ENCODE data around the gene ZSCAN23.
A peak's percentile ranks its signal among the peaks of the same experiment; 100 is the strongest.

The ZSCAN23 gene

DNA sequence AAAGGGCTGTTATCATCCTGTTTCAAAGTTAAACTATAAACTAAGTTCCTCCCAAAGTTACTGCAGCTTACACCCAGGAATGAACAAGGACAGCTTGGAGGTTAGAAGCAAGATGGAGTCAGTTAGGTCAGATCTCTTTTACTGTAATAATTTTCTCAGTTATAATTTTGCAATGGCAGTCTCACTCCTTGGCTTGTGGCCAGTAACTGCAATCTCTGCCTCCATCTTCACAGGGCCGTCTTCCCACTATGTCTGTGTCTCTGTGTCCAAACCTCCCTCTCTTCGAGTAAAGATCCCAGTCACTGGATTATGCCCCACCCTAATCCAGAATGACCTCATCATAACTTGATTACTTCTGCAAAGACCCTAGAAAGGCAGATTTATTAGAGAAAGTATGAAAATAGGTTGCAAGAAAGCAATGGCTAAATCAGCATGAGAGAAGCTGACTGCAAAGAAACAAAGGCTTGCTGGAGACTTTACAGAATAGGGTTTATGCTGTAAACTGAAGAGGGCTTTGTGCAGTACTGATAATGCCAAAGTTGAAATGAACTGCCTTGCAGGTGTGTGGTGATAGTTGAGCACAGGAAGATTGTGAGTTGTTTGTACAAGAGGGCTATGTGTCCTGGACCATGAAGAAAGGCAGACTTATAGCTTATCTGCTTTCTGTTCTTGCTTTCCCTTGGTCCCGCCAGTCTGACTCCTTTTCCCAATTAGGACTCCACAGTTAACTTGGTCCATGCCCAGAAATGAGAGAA, 43.9 kb upstream of the ZSCAN23 start:
- TF ChIP-seq ZBTB7A (IDR thresholded peaks at IDR 0.05; ENCODE audit: low read depth): no peak
- no peak for TF ChIP-seq CREB1 (IDR thresholded peaks at IDR 0.05; ENCODE audit: low read depth)
- TF ChIP-seq MAX (IDR thresholded peaks at IDR 0.05): no peak
- TF ChIP-seq TEAD4 (IDR thresholded peaks at IDR 0.05): no peak
- no peak for TF ChIP-seq CEBPB (IDR thresholded peaks at IDR 0.05)

DNA sequence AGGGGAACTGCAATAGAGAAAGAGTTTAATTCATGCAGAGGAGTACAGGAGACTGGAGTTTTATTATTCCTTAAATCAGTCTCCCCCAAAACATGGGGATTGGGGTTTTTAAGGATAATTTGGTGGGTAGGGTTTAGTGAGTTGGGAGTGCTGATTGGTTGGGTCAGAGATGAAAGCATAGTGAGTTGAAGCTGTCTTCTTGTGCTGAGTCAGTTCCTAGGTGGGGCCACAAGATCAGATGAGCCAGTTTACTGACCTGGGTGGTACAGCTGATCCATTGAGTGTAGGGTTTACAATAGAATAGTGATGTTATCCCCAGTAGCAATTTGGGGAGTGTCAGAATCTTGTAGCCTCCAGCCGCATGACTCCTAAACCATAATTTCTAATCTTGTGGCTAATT, 43.2 kb upstream of the ZSCAN23 start:
- TF ChIP-seq CEBPB (IDR thresholded peaks at IDR 0.05) (no peak), FOXM1 (IDR thresholded peaks at IDR 0.05; ENCODE audit: borderline replicate concordance, low read depth) (no peak), EP300 (IDR thresholded peaks at IDR 0.05; ENCODE audit: borderline replicate concordance) (no peak), NFIC (IDR thresholded peaks at IDR 0.05) (no peak), TCF12 (IDR thresholded peaks at IDR 0.05; ENCODE audit: low read depth) (no peak), ZBTB7A (IDR thresholded peaks at IDR 0.05; ENCODE audit: low read depth) (no peak), RAD21 (IDR thresholded peaks at IDR 0.05; ENCODE audit: low read depth) (no peak), CREB1 (IDR thresholded peaks at IDR 0.05; ENCODE audit: low read depth) (no peak), TAF1 (IDR thresholded peaks at IDR 0.05; ENCODE audit: low read depth) (no peak), MAX (IDR thresholded peaks at IDR 0.05) (no peak)
- TF ChIP-seq, protein P1, sequence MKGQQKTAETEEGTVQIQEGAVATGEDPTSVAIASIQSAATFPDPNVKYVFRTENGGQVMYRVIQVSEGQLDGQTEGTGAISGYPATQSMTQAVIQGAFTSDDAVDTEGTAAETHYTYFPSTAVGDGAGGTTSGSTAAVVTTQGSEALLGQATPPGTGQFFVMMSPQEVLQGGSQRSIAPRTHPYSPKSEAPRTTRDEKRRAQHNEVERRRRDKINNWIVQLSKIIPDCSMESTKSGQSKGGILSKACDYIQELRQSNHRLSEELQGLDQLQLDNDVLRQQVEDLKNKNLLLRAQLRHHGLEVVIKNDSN (IDR thresholded peaks at IDR 0.05): no peak

GRCh38 chr6:28485482-28485881, 42.2 kb upstream of the ZSCAN23 start:
- TF ChIP-seq EGR1 (IDR thresholded peaks at IDR 0.05) (no peak), CEBPB (IDR thresholded peaks at IDR 0.05) (no peak), MAX (IDR thresholded peaks at IDR 0.05) (no peak), FOXM1 (IDR thresholded peaks at IDR 0.05; ENCODE audit: borderline replicate concordance, low read depth) (no peak)

DNA sequence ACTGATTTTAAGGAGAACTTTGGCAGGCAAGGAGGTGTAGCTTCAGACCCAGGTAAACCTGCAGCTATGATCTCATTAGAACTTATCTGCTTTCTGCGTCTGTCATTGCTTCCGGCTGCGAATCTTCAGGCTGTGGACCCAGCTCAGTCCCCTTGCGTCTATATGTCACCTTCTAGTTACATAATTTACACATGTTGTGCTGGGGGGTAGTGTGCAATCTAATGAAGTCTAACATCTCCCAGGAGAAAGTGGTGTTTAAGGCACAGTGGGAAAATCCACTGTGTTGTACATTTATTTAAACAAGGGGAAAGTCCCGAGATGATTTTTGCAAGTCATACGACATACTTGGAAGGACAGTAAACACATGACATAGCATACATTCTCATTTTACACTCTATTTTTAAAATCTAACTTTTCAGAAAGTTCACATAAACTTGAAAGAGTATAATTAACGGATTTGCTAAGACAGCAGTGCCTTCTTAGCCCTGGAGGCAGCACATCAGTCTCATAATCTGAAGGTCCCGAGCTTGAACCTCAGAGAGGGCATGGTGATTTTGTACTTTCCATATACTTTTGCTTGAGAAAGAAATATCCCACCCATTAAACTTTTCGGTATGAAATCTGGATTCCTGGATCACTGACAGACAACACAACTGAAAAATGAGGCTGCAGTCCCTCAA, 37.1 kb upstream of the ZSCAN23 start:
- no peak for TF ChIP-seq EP300 (IDR thresholded peaks at IDR 0.05; ENCODE audit: borderline replicate concordance)
- TF ChIP-seq NFIC (IDR thresholded peaks at IDR 0.05): no peak
- no peak for TF ChIP-seq CEBPB (IDR thresholded peaks at IDR 0.05)
- no peak for TF ChIP-seq MAX (IDR thresholded peaks at IDR 0.05)
- TF ChIP-seq FOXM1 (IDR thresholded peaks at IDR 0.05; ENCODE audit: borderline replicate concordance, low read depth): no peak
- TF ChIP-seq TEAD4 (IDR thresholded peaks at IDR 0.05): no peak
- TF ChIP-seq CREB1 (IDR thresholded peaks at IDR 0.05; ENCODE audit: low read depth): no peak
- TF ChIP-seq ZBTB7A (IDR thresholded peaks at IDR 0.05; ENCODE audit: low read depth): no peak
- TF ChIP-seq TCF12 (IDR thresholded peaks at IDR 0.05; ENCODE audit: low read depth): no peak

GRCh38 chr6:28478518-28478917, 35.2 kb upstream of the ZSCAN23 start:
- TF ChIP-seq CEBPB (IDR thresholded peaks at IDR 0.05) (no peak), EGR1 (IDR thresholded peaks at IDR 0.05) (no peak), CREB1 (IDR thresholded peaks at IDR 0.05; ENCODE audit: low read depth) (no peak), YY1 (IDR thresholded peaks at IDR 0.05; ENCODE audit: low read depth) (no peak), RAD21 (IDR thresholded peaks at IDR 0.05; ENCODE audit: low read depth) (no peak), EP300 (IDR thresholded peaks at IDR 0.05; ENCODE audit: borderline replicate concordance) (no peak)
- TF ChIP-seq, protein P1 (IDR thresholded peaks at IDR 0.05): no peak

GRCh38 chr6:28474441-28475219, 31.3 kb upstream of the ZSCAN23 start:
- TF ChIP-seq TEAD4 (IDR thresholded peaks at IDR 0.05) (peak; percentile 85), FOXM1 (IDR thresholded peaks at IDR 0.05; ENCODE audit: borderline replicate concordance, low read depth) (no peak)

DNA sequence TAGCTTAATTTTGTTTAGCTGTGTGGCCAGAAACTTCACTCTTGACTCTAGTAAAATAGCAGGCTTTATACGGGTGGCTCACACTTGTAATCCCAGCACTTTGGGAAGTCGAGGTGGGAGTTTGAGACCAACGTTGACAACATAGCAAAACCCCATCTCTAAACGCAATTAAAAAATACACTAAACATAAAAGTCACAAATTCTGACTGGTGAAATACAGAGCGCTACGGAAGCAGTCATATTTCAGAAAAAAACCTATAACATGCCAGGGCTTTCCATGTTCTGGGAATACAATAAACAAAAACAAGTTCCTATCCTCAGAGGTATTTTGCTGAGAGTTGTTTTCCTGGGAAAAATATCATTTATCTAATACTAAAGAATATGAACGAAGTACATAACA, 24.8 kb upstream of the ZSCAN23 start:
- TF ChIP-seq RAD21 (IDR thresholded peaks at IDR 0.05; ENCODE audit: low read depth) (no peak), CEBPB (IDR thresholded peaks at IDR 0.05) (no peak), FOXM1 (IDR thresholded peaks at IDR 0.05; ENCODE audit: borderline replicate concordance, low read depth) (no peak), ZBTB7A (IDR thresholded peaks at IDR 0.05; ENCODE audit: low read depth) (no peak), TAF1 (IDR thresholded peaks at IDR 0.05; ENCODE audit: low read depth) (no peak), CREB1 (IDR thresholded peaks at IDR 0.05; ENCODE audit: low read depth) (no peak), TEAD4 (IDR thresholded peaks at IDR 0.05) (no peak), YY1 (IDR thresholded peaks at IDR 0.05; ENCODE audit: low read depth) (no peak), REST (IDR thresholded peaks at IDR 0.05; ENCODE audit: low read depth) (no peak), NFIC (IDR thresholded peaks at IDR 0.05) (no peak), EP300 (IDR thresholded peaks at IDR 0.05; ENCODE audit: borderline replicate concordance) (no peak), MAX (IDR thresholded peaks at IDR 0.05) (no peak), EGR1 (IDR thresholded peaks at IDR 0.05) (no peak), TCF12 (IDR thresholded peaks at IDR 0.05; ENCODE audit: low read depth) (no peak)
- TF ChIP-seq, protein P1 (IDR thresholded peaks at IDR 0.05): no peak

Measured in Ishikawa (cell line).